ENCODE results near the gene DMRT1. TPM values are rescaled to one million over a fixed set of nuclear protein-coding genes. Genes with fewer than 3 reads are reported as not detected.

The DMRT1 gene
- total RNA-seq, 1 experiment from 2014 or later, result not detected

DNA sequence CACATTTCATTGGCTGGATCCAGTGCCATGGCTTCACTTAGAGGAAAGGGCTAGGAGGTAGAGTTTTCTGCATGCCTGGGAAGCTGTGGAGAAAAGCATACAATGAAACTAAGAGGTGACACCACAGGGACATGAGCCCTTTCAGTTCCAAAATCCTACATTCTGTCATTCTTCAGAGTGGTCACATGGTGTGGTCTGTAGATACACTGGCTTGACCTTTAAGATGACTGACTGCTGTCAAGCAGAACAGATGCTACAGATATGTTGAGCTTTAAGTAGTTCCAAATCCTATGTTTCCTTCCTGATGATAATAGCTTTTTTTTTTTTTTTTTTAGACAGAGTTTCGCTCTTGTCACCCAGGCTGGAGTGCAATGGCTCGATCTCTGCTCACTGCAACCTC is 161.2 kb downstream of the DMRT1 start:
- Histone ChIP-seq H3K27ac (ENCODE audit: low read length) (no peak overlapping the region), H3K4me1 (ENCODE audit: control insufficient read depth, insufficient read depth, low read length) (no peaks in the 10 kb centered on the region), H3K27me3 (ENCODE audit: control insufficient read depth, insufficient read depth, low read length) (no peaks in the 10 kb centered on the region), H3K36me3 (ENCODE audit: control insufficient read depth, insufficient read depth, low read length) (no peaks in the 10 kb centered on the region), H3K9me3 (ENCODE audit: control insufficient read depth, insufficient read depth, low read depth, low read length) (no peaks in the 10 kb centered on the region), H3K4me3 (ENCODE audit: low read depth in 2 of 2, low read length in 2 of 2) (no peak overlapping the region)
- no peak for DNase-seq (ENCODE audit: low read depth, low spot score)
- TF ChIP-seq, protein P1, sequence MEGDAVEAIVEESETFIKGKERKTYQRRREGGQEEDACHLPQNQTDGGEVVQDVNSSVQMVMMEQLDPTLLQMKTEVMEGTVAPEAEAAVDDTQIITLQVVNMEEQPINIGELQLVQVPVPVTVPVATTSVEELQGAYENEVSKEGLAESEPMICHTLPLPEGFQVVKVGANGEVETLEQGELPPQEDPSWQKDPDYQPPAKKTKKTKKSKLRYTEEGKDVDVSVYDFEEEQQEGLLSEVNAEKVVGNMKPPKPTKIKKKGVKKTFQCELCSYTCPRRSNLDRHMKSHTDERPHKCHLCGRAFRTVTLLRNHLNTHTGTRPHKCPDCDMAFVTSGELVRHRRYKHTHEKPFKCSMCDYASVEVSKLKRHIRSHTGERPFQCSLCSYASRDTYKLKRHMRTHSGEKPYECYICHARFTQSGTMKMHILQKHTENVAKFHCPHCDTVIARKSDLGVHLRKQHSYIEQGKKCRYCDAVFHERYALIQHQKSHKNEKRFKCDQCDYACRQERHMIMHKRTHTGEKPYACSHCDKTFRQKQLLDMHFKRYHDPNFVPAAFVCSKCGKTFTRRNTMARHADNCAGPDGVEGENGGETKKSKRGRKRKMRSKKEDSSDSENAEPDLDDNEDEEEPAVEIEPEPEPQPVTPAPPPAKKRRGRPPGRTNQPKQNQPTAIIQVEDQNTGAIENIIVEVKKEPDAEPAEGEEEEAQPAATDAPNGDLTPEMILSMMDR (IDR thresholded peaks at IDR 0.05), result no peak
- TF ChIP-seq SIN3A (IDR thresholded peaks at IDR 0.05; ENCODE audit: borderline replicate concordance, insufficient read depth, low read depth, low read length) (no peak), POLR2AphosphoS5 (IDR thresholded peaks at IDR 0.05; ENCODE audit: low read depth, low read length) (no peak), REST (IDR thresholded peaks at IDR 0.05; ENCODE audit: insufficient read depth in 1 of 2, low read depth in 2 of 2, low read length in 1 of 2) (no peak), TCF7L2 (IDR thresholded peaks at IDR 0.05; ENCODE audit: low read depth, low read length) (no peak)
- CTCF ChIA-PET, result interaction anchor here (0.6 kb wide), 1 partner anchor 135 kb away, joined by 5 read pairs; no protein-coding TSS in a partner anchor
- no TSS peak for BruUV-seq (replicated peaks)
- no peak for ATAC-seq
- POLR2A ChIA-PET, result no interaction called here
- intact Hi-C loops (cut with micrococcal nuclease; ENCODE audit: unreplicated experiment) (no loop called here), in situ Hi-C loops (cut with HindIII; ENCODE audit: low pct_unique_long_range_greater_than_20kb, low sequenced_read_pairs) (no loop called here)

DNA sequence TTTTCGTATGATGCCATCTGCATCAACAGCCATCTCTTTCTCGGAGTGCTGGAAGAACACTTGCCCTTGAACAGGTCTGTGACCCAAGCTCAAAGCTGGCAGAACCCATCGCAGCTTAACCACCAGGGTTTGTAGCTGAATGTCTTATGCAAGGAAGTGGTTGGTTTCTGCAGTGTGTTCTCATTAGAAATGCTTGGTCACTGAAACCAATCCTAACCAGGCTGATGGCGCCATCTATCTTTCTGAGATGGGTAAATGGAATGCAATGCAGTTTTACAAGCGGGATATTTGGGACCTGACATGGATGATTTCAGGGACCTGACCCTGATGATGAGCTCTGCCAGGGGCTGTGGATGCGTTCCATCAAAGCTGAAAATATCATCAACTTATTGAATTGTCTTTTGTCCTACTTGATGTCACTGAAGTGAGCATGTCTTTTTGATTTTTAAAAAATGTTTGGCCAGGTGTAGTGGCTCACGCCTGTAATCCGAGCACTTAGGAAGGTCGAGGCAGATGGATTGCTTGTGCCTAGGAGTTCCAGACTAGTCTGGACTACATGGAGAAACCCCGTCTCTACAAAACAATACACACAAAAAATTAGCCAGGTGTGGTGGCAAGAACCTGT is 163.7 kb downstream of the DMRT1 start:
- Histone ChIP-seq H3K36me3 (ENCODE audit: control insufficient read depth, insufficient read depth, low read length) (no peaks in the 10 kb centered on the region), H3K4me1 (ENCODE audit: control insufficient read depth, insufficient read depth, low read length) (no peaks in the 10 kb centered on the region), H3K9me3 (ENCODE audit: control insufficient read depth, insufficient read depth, low read depth, low read length) (no peaks in the 10 kb centered on the region), H3K27me3 (ENCODE audit: control insufficient read depth, insufficient read depth, low read length) (no peaks in the 10 kb centered on the region), H3K4me3 (ENCODE audit: low read depth in 2 of 2, low read length in 2 of 2) (no peak overlapping the region), H3K27ac (ENCODE audit: low read length) (no peak overlapping the region)
- POLR2A ChIA-PET, result no interaction called here
- TF ChIP-seq, protein P1 (IDR thresholded peaks at IDR 0.05), result peak; percentile 59
- TF ChIP-seq SIN3A (IDR thresholded peaks at IDR 0.05; ENCODE audit: borderline replicate concordance, insufficient read depth, low read depth, low read length), result no peak
- in situ Hi-C loops (cut with HindIII; ENCODE audit: low pct_unique_long_range_greater_than_20kb, low sequenced_read_pairs) (no loop called here), intact Hi-C loops (cut with micrococcal nuclease; ENCODE audit: unreplicated experiment) (no loop called here)
- CTCF ChIA-PET, result interaction anchor here (0.6 to 0.8 kb wide), 3 partner anchors 86 to 113 kb away, joined by 3 to 10 read pairs (median 4); no protein-coding TSS in a partner anchor
- no TSS peak for BruUV-seq (replicated peaks)
- DNase-seq (ENCODE audit: low read depth, low spot score) (peak; percentile 30), ATAC-seq (peak; percentile 65)

Measured in Panc1 (cell line).